Transverse colon (tissue), 4 donors: ENCODE measurements around the gene C19orf38. TPM values are rescaled to one million over a fixed set of nuclear protein-coding genes. Genes with fewer than 3 reads are reported as not detected.
"Not testable (repeated sequence)": the region's sequence is repeated elsewhere in the genome, so short reads cannot be mapped to it uniquely, and the experiment has no call there.

ENCODE experiments used
- DNase-seq: peaks from one replicate; pipeline ENCODE4 v3.0.0-alpha.2; 2019
- H3K27ac ChIP-seq, 4 donors: fragments of 200-600 bp; sonication (generic); 2 replicates each; pipeline ENCODE4 v1.5.1; 2016 to 2018; ENCODE audit warnings: inconsistent platforms in 4 of 4
- H3K27me3 ChIP-seq: fragments of 200-600 bp; sonication (generic); 2 replicates; pipeline ENCODE4 v1.5.1; 2017; ENCODE audit warnings: inconsistent platforms
- H3K36me3 ChIP-seq, 4 donors: fragments of 200-600 bp; sonication (generic); 2 replicates each; pipeline ENCODE4 v1.5.1; 2017 to 2019; ENCODE audit warnings: inconsistent platforms in 4 of 4
- H3K4me1 ChIP-seq, 4 donors: fragments of 200-600 bp; sonication (generic); 2 replicates each; pipeline ENCODE4 v1.5.1; 2017 to 2020; ENCODE audit warnings: inconsistent platforms in 4 of 4
- H3K4me3 ChIP-seq, 4 donors: fragments of 200-600 bp; sonication (generic); 1 replicate in 1 of 4; 2 replicates in 3 of 4; pipeline versions ENCODE4 v1.5.1 to v1.6.1; 2017 to 2019; ENCODE audit warnings: inconsistent platforms in 4 of 4
- H3K9me3 ChIP-seq, 2 donors: fragments of 200-600 bp; sonication (generic); 2 replicates each; pipeline ENCODE4 v1.5.1; 2017 to 2019; ENCODE audit warnings: inconsistent platforms in 2 of 2
- CTCF ChIP-seq, 5 experiments: fragments of 200-600 bp in 3 of 5; fragments of 450-650 bp in 2 of 5; sonication (generic) in 3 of 5; IDR thresholded peaks; 1 replicate in 2 of 5; 2 replicates in 3 of 5; pipeline ENCODE4 v1.5.1; 2016 to 2017; ENCODE audit warnings: antibody characterized with exemption in 5 of 5, inconsistent platforms in 3 of 5, mild to moderate bottlenecking in 2 of 5, moderate library complexity in 1 of 5
- EP300 ChIP-seq: sonication (generic); formaldehyde crosslinking; IDR thresholded peaks from one replicate; pipeline ENCODE4 v1.6.1; 2017; ENCODE audit warnings: antibody characterized with exemption, low read depth
- POLR2A ChIP-seq: fragments of 450-650 bp; IDR thresholded peaks from one replicate; pipeline ENCODE4 v1.6.1; 2016; ENCODE audit warnings: antibody characterized with exemption, mild to moderate bottlenecking, moderate library complexity
- POLR2AphosphoS5 ChIP-seq, 3 donors: sonication (generic); formaldehyde crosslinking; IDR thresholded peaks; one replicate each; pipeline ENCODE4 v1.6.1; 2016; ENCODE audit warnings: antibody characterized with exemption in 3 of 3
- WGBS, 2 donors: methylation state at CpG; one replicate each; pipeline ENCODE4 v1.1.5; 2018; ENCODE audit warnings: low coverage in 1 of 2; 5-methylcytosine and 5-hydroxymethylcytosine counted together
- in situ Hi-C, 4 donors: fragments of 200-750 bp; cut with MboI; loops; one replicate each; pipeline versions ENCODE4 v1.15.0 to v1.15.1; 2017; ENCODE audit warnings: low sequenced_read_pairs in 3 of 4, low pct_ligation_motif_present in 1 of 4, low pct_unique_long_range_greater_than_20kb in 1 of 4
- intact Hi-C: fragments of 100-400 bp; cut with DNase I; formaldehyde crosslinking; loops from one replicate; pipeline ENCODE4 v1.15.1; 2023; ENCODE audit warnings: low total_unique reads
- total RNA-seq, 4 donors: library from RNA; depleted of rRNA; stranded (reverse); fragments of >200 nt; gene quantifications; one replicate each; pipeline ENCODE4 v1.1.0, GENCODE V29; 2016

Gene C19orf38
- total RNA-seq, 4 donors from 2014 or later = 0.79 to 1.8 (median 0.96) TPM; not detected in 1

DNA sequence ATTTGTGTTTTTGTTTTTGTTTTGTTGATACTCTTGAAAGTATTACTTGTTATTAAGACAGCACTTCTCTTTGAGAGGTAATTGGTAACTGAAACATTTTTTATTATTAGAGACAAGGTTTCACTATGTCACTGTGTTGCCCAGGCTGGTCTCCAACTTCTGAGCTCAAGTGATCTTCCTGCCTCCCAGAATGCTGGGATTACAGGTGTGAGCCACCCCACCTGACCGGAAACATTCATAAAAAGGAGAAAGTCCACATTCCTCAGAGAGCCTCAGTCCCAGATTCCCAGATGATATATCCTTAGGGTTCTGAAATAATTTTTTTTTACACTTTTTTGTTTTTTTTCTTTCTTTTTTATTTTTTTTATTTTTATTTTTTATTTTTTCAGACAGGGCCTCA, 25.8 kb downstream of the C19orf38 start:
- no peak for TF ChIP-seq EP300
- TF ChIP-seq CTCF (IDR thresholded peaks at IDR 0.05) = no peak
- no peak for TF ChIP-seq POLR2A
- TF ChIP-seq POLR2AphosphoS5 (IDR thresholded peaks at IDR 0.05) = peak in 1 of 3 donors; percentile 67
- no peaks in the 10 kb centered on the region for H3K36me3 ChIP-seq
- 56 to 67% methylated on average over 1 of the region's 1 CpG for WGBS, 2 donors
- intact Hi-C loops (loop anchor here (10.0 kb wide), 1 partner anchor 51 kb away; the partner anchor contains the start of genes TIMM29 and YIPF2), in situ Hi-C loops (loop anchor here in 2 of 4 donors (25.0 kb wide), 1 partner anchor 162 kb away; the partner anchor contains the start of genes DNM2 (in 2 of the 2) and QTRT1 (in 2 of the 2))
- H3K4me3 ChIP-seq = no peak overlapping the region
- no peaks in the 10 kb centered on the region for H3K27me3 ChIP-seq
- no peaks in the 10 kb centered on the region for H3K9me3 ChIP-seq
- peak overlapping the region; percentile 48 to 97 (median 76) for H3K27ac ChIP-seq
- peaks cover 37 to 61% (median 38%) of the 10 kb centered on the region in 4 donors for H3K4me1 ChIP-seq
- peak; percentile 54 for DNase-seq

DNA sequence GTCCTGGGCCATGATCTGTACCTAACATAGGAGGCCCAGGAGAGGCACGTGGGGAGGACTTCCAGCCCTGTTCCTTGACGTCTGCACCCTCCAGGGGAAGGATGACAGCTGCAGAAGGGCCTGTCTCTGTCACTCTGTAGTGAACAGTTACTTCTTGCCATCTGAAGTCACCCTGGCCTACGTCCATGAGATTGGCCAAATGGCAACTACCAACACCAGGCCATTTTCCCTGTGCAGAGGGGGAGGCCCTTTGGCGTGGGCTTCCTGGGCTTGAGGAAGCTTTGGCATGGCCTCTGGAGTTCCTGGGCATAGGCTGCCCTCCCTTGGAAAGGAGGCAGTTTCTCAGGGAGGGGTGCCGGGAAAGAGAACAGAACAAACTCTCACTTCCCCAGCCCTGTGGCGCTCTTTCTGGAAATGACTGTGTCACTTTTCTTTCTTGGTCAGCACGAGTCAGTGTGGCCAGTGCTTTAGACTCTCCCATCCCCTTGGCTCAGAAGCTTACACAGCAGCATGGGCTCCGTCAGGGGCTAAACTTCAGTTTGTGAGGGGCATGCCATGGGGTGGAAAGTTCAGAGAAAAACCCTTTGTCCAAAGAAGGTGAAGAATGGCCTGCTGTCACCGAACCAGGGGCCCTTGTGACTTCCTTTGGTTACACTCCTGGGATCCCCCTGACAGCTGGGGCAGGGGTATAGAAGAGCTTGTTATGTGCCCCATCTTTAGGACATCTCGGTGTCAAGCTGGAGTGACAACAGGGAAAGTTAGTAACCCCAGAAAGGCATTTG, 28.4 kb downstream of the C19orf38 start:
- H3K27ac ChIP-seq = peak overlapping the region; percentile 28 to 53 (median 46)
- TF ChIP-seq POLR2AphosphoS5 (IDR thresholded peaks at IDR 0.05) = no peak
- TF ChIP-seq EP300 = no peak
- TF ChIP-seq POLR2A = no peak
- no peak for TF ChIP-seq CTCF (IDR thresholded peaks at IDR 0.05)
- no peak overlapping the region for H3K4me3 ChIP-seq
- no peaks in the 10 kb centered on the region for H3K27me3 ChIP-seq
- peak; percentile 44 for DNase-seq
- intact Hi-C loops (loop anchor here (5.0 to 10.0 kb wide), 2 partner anchors 48 to 761 kb away; partner anchors contain the start of genes TIMM29 and YIPF2), in situ Hi-C loops (no loop called here)
- H3K9me3 ChIP-seq = no peaks in the 10 kb centered on the region
- H3K36me3 ChIP-seq = no peaks in the 10 kb centered on the region
- 73% methylated on average over 10 of the region's 10 CpGs; no CpG with 5 or more reads in 1 of the 2 donors for WGBS, 2 donors
- peaks cover 33 to 65% (median 42%) of the 10 kb centered on the region in 4 donors for H3K4me1 ChIP-seq

- intact Hi-C loops = loop anchor here (5.0 to 10.0 kb wide), 2 partner anchors 47 to 760 kb away; partner anchors contain the start of genes TIMM29 and YIPF2
- H3K4me1 ChIP-seq = peaks cover 28 to 67% (median 42%) of the 10 kb centered on the region in 4 donors
- DNase-seq = not testable (repeated sequence)
These were observed 29.4 kb downstream of the C19orf38 start for GRCh38 chr19:10877608-10878007.

GRCh38 chr19:10878253-10878652, 30.0 kb downstream of the C19orf38 start:
- no peaks in the 10 kb centered on the region for H3K9me3 ChIP-seq
- in situ Hi-C loops = no loop called here
- H3K36me3 ChIP-seq = no peaks in the 10 kb centered on the region
- peaks cover 22 to 60% (median 37%) of the 10 kb centered on the region in 4 donors for H3K4me1 ChIP-seq
- peak overlapping the region; percentile 49 to 61 (median 55) for H3K27ac ChIP-seq
- intact Hi-C loops = loop anchor here (5.0 to 10.0 kb wide), 2 partner anchors 47 to 759 kb away; partner anchors contain the start of genes TIMM29 and YIPF2
- no peak overlapping the region for H3K4me3 ChIP-seq
- H3K27me3 ChIP-seq = no peaks in the 10 kb centered on the region
- no peak for TF ChIP-seq POLR2A
- TF ChIP-seq EP300 = no peak
- TF ChIP-seq POLR2AphosphoS5 (IDR thresholded peaks at IDR 0.05) = no peak
- TF ChIP-seq CTCF (IDR thresholded peaks at IDR 0.05) = no peak
- 70% methylated on average over 3 of the region's 3 CpGs; no CpG with 5 or more reads in 1 of the 2 donors for WGBS, 2 donors
- DNase-seq = no peak

More at GRCh38 chr19:10877608-10878007, 29.4 kb downstream of the C19orf38 start:
- in situ Hi-C loops, H3K4me3 ChIP-seq, H3K27me3 ChIP-seq, H3K9me3 ChIP-seq, H3K36me3 ChIP-seq: not testable (repeated sequence)
- peak overlapping the region; percentile 17 to 57 (median 51) for H3K27ac ChIP-seq
- 83 to 89% methylated on average over 2 to 9 of the region's 9 CpGs for WGBS, 2 donors
